Measurements from ENCODE around the gene AGPAT2.

DNA sequence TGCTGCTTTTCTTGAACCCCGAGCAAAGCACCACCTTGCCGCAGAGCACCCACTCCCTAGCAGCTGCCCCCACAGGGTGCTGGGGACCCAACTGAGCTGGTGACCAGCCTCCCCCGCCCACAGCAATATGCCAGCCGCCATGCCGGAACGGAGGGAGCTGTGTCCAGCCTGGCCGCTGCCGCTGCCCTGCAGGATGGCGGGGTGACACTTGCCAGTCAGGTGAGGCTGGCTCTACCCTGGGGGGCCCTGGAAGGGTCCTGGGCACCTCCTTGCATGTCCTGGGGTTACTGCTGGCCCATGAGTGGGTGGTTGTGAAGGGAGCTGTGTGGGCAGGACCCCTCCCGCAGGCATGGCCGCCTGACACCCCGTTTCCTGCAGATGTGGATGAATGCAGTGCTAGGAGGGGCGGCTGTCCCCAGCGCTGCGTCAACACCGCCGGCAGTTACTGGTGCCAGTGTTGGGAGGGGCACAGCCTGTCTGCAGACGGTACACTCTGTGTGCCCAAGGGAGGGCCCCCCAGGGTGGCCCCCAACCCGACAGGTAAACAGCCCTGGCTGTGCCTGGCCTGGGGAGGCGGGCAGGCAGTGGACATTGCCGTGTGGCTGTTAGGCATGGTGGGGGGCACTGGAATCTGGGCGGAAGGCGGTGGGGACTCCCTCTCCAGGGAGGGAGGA lies 17.3 kb downstream of the AGPAT2 start:
- TF ChIP-seq YY1 (IDR thresholded peaks at IDR 0.05; ENCODE audit: low read depth) (no peak), EZH2phosphoT487 (IDR thresholded peaks at IDR 0.05; ENCODE audit: borderline replicate concordance, low read depth) (no peak), EP300 (IDR thresholded peaks at IDR 0.05; ENCODE audit: borderline replicate concordance in 1 of 2, low read depth in 1 of 2, low read length in 1 of 2) (no peak), RAD21 (IDR thresholded peaks at IDR 0.05; ENCODE audit: low read length) (no peak), POLR2AphosphoS5 (IDR thresholded peaks at IDR 0.05; ENCODE audit: low read depth, low read length) (no peak), JUND (IDR thresholded peaks at IDR 0.05) (no peak)
- TF ChIP-seq, protein P1, sequence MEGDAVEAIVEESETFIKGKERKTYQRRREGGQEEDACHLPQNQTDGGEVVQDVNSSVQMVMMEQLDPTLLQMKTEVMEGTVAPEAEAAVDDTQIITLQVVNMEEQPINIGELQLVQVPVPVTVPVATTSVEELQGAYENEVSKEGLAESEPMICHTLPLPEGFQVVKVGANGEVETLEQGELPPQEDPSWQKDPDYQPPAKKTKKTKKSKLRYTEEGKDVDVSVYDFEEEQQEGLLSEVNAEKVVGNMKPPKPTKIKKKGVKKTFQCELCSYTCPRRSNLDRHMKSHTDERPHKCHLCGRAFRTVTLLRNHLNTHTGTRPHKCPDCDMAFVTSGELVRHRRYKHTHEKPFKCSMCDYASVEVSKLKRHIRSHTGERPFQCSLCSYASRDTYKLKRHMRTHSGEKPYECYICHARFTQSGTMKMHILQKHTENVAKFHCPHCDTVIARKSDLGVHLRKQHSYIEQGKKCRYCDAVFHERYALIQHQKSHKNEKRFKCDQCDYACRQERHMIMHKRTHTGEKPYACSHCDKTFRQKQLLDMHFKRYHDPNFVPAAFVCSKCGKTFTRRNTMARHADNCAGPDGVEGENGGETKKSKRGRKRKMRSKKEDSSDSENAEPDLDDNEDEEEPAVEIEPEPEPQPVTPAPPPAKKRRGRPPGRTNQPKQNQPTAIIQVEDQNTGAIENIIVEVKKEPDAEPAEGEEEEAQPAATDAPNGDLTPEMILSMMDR (IDR thresholded peaks at IDR 0.05) = no peak
- TF ChIP-seq, protein P2, sequence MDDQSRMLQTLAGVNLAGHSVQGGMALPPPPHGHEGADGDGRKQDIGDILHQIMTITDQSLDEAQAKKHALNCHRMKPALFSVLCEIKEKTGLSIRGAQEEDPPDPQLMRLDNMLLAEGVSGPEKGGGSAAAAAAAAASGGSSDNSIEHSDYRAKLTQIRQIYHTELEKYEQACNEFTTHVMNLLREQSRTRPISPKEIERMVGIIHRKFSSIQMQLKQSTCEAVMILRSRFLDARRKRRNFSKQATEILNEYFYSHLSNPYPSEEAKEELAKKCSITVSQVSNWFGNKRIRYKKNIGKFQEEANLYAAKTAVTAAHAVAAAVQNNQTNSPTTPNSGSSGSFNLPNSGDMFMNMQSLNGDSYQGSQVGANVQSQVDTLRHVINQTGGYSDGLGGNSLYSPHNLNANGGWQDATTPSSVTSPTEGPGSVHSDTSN (IDR thresholded peaks at IDR 0.05) = no peak
